Activated CD4-positive, alpha-beta memory T cell treated with anti-CD3 and anti-CD28 coated beads, Interleukin-2, amount 10 ng/mL, durations not matched to agents 7 days and 5 days (primary cell): Measurements from ENCODE around the gene BDKRB1. TPM values are rescaled to one million over a fixed set of nuclear protein-coding genes. Genes with fewer than 3 reads are reported as not detected.

Source experiments
- CTCF ChIA-PET: fragments of 350-600 bp; sonication (Branson Sonifier 250); formaldehyde crosslinking; loops from one replicate; lab custom pipeline; 2021; ENCODE audit warnings: antibody characterized with exemption, inconsistent platforms; lab: Charles Lee
- POLR2A ChIA-PET: fragments of 350-600 bp; sonication (Branson Sonifier 250); formaldehyde crosslinking; loops from one replicate; lab custom pipeline; 2021; ENCODE audit warnings: antibody characterized with exemption; lab: Charles Lee
- DNase-seq: peaks from one replicate; pipeline ENCODE4 v3.0.0-alpha.2; 2020
- H3K27ac Mint-ChIP-seq: one replicate; pipeline ENCODE4 v1.8.0; 2021; ENCODE audit warnings: mild to moderate bottlenecking, mixed read lengths
- H3K27me3 Mint-ChIP-seq: one replicate; pipeline ENCODE4 v1.8.0; 2021; ENCODE audit warnings: mixed read lengths
- H3K36me3 Mint-ChIP-seq: one replicate; pipeline ENCODE4 v1.8.0; 2021; ENCODE audit warnings: low read depth, mixed read lengths
- H3K4me1 Mint-ChIP-seq: one replicate; pipeline ENCODE4 v1.8.0; 2021; ENCODE audit warnings: mixed read lengths
- H3K4me3 Mint-ChIP-seq: one replicate; pipeline ENCODE4 v1.8.0; 2021; ENCODE audit warnings: mild to moderate bottlenecking, mixed read lengths
- H3K9me3 Mint-ChIP-seq: one replicate; pipeline ENCODE4 v1.8.0; 2021; ENCODE audit warnings: mixed read lengths
- total RNA-seq, 2 experiments: library from RNA; stranded (reverse); gene quantifications; one replicate each; pipeline ENCODE4 v1.2.3, GENCODE V29; 2021

The BDKRB1 gene
- total RNA-seq, 2 experiments from 2014 or later: not detected

- no peaks in the 10 kb centered on the region for H3K9me3 Mint-ChIP-seq
- H3K4me3 Mint-ChIP-seq: no peak overlapping the region
- CTCF ChIA-PET: no interaction called here
- no peaks in the 10 kb centered on the region for H3K4me1 Mint-ChIP-seq
- no peaks in the 10 kb centered on the region for H3K27me3 Mint-ChIP-seq
- POLR2A ChIA-PET: no interaction called here
- H3K27ac Mint-ChIP-seq: no peak overlapping the region
- no peaks in the 10 kb centered on the region for H3K36me3 Mint-ChIP-seq
- no peak for DNase-seq
Measured at GRCh38 chr14:96284008-96284407, 28.0 kb downstream of the BDKRB1 start.

GRCh38 chr14:96284430-96284829 is 28.4 kb downstream of the BDKRB1 start:
- Mint-ChIP-seq H3K27me3 (no peaks in the 10 kb centered on the region), H3K36me3 (no peaks in the 10 kb centered on the region), H3K27ac (no peak overlapping the region), H3K4me3 (no peak overlapping the region), H3K9me3 (no peaks in the 10 kb centered on the region), H3K4me1 (no peaks in the 10 kb centered on the region)
- DNase-seq: no peak
- ChIA-PET POLR2A (no interaction called here), CTCF (interaction anchor here (1.0 kb wide), 1 partner anchor 11 kb away, joined by 3 read pairs; no protein-coding TSS in a partner anchor)

- DNase-seq: no peak
- no peaks in the 10 kb centered on the region for H3K4me1 Mint-ChIP-seq
- POLR2A ChIA-PET: no interaction called here
- CTCF ChIA-PET: interaction anchor here (1.0 to 2.1 kb wide), 3 partner anchors 10 to 12 kb away, joined by 3 to 9 read pairs (median 4); no protein-coding TSS in a partner anchor
- no peaks in the 10 kb centered on the region for H3K27me3 Mint-ChIP-seq
- H3K9me3 Mint-ChIP-seq: no peaks in the 10 kb centered on the region
- no peaks in the 10 kb centered on the region for H3K36me3 Mint-ChIP-seq
- H3K4me3 Mint-ChIP-seq: no peak overlapping the region
- no peak overlapping the region for H3K27ac Mint-ChIP-seq
Measured at GRCh38 chr14:96285667-96286066, 29.7 kb downstream of the BDKRB1 start.

GRCh38 chr14:96286251-96286650 is 30.2 kb downstream of the BDKRB1 start:
- no peaks in the 10 kb centered on the region for H3K4me1 Mint-ChIP-seq
- DNase-seq: no peak
- H3K9me3 Mint-ChIP-seq: no peaks in the 10 kb centered on the region
- CTCF ChIA-PET: interaction anchor here (1.0 to 2.1 kb wide), 2 partner anchors 10 to 11 kb away, joined by 4 to 9 read pairs; no protein-coding TSS in a partner anchor
- no peaks in the 10 kb centered on the region for H3K27me3 Mint-ChIP-seq
- no peak overlapping the region for H3K27ac Mint-ChIP-seq
- no peaks in the 10 kb centered on the region for H3K36me3 Mint-ChIP-seq
- POLR2A ChIA-PET: no interaction called here
- H3K4me3 Mint-ChIP-seq: no peak overlapping the region

- DNase-seq: no peak
- Mint-ChIP-seq H3K36me3 (no peaks in the 10 kb centered on the region), H3K9me3 (no peaks in the 10 kb centered on the region), H3K4me1 (no peaks in the 10 kb centered on the region), H3K4me3 (no peak overlapping the region), H3K27ac (no peak overlapping the region), H3K27me3 (no peaks in the 10 kb centered on the region)
- ChIA-PET POLR2A (no interaction called here), CTCF (interaction anchor here (1.0 to 1.1 kb wide), 3 partner anchors 9 to 13 kb away, joined by 3 read pairs; no protein-coding TSS in a partner anchor)
Measured at GRCh38 chr14:96287856-96288255, 31.8 kb downstream of the BDKRB1 start.

GRCh38 chr14:96294246-96294645 is 38.2 kb downstream of the BDKRB1 start:
- H3K27ac Mint-ChIP-seq: no peak overlapping the region
- no peaks in the 10 kb centered on the region for H3K36me3 Mint-ChIP-seq
- no peaks in the 10 kb centered on the region for H3K27me3 Mint-ChIP-seq
- POLR2A ChIA-PET: no interaction called here
- no peak for DNase-seq
- CTCF ChIA-PET: no interaction called here
- no peaks in the 10 kb centered on the region for H3K4me1 Mint-ChIP-seq
- H3K4me3 Mint-ChIP-seq: no peak overlapping the region
- no peaks in the 10 kb centered on the region for H3K9me3 Mint-ChIP-seq

- POLR2A ChIA-PET: no interaction called here
- Mint-ChIP-seq H3K36me3 (peaks cover 3% of the 10 kb centered on the region), H3K27ac (no peak overlapping the region), H3K4me3 (no peak overlapping the region), H3K4me1 (no peaks in the 10 kb centered on the region), H3K27me3 (no peaks in the 10 kb centered on the region), H3K9me3 (no peaks in the 10 kb centered on the region)
- no peak for DNase-seq
- CTCF ChIA-PET: interaction anchor here (1.2 to 2.3 kb wide), 7 partner anchors 10 to 127 kb away, joined by 3 to 11 read pairs (median 3); no protein-coding TSS in a partner anchor
Measured at GRCh38 chr14:96297000-96297399, 41.0 kb downstream of the BDKRB1 start.

GRCh38 chr14:96297997-96298515 is 42.0 kb downstream of the BDKRB1 start:
- H3K27ac Mint-ChIP-seq: no peak overlapping the region
- no peak overlapping the region for H3K4me3 Mint-ChIP-seq
- H3K9me3 Mint-ChIP-seq: no peaks in the 10 kb centered on the region
- H3K27me3 Mint-ChIP-seq: no peaks in the 10 kb centered on the region
- DNase-seq: no peak
- CTCF ChIA-PET: interaction anchor here (1.2 to 2.3 kb wide), 6 partner anchors 10 to 126 kb away, joined by 3 to 11 read pairs (median 4); no protein-coding TSS in a partner anchor
- POLR2A ChIA-PET: no interaction called here
- peaks cover 3% of the 10 kb centered on the region for H3K36me3 Mint-ChIP-seq
- H3K4me1 Mint-ChIP-seq: no peaks in the 10 kb centered on the region

- no peaks in the 10 kb centered on the region for H3K4me1 Mint-ChIP-seq
- DNase-seq: no peak
- H3K27ac Mint-ChIP-seq: no peak overlapping the region
- no peak overlapping the region for H3K4me3 Mint-ChIP-seq
- ChIA-PET CTCF (interaction anchor here (1.2 kb wide), 1 partner anchor 12 kb away, joined by 3 read pairs; no protein-coding TSS in a partner anchor), POLR2A (no interaction called here)
- H3K36me3 Mint-ChIP-seq: peaks cover 5% of the 10 kb centered on the region
- no peaks in the 10 kb centered on the region for H3K9me3 Mint-ChIP-seq
- H3K27me3 Mint-ChIP-seq: no peaks in the 10 kb centered on the region
Measured at GRCh38 chr14:96299441-96299840, 43.4 kb downstream of the BDKRB1 start.

GRCh38 chr14:96303981-96304380 is 48.0 kb downstream of the BDKRB1 start:
- H3K27ac Mint-ChIP-seq: no peak overlapping the region
- no peak for DNase-seq
- H3K4me1 Mint-ChIP-seq: no peaks in the 10 kb centered on the region
- H3K36me3 Mint-ChIP-seq: peaks cover 16% of the 10 kb centered on the region
- ChIA-PET CTCF (no interaction called here), POLR2A (no interaction called here)
- no peaks in the 10 kb centered on the region for H3K27me3 Mint-ChIP-seq
- H3K4me3 Mint-ChIP-seq: no peak overlapping the region
- H3K9me3 Mint-ChIP-seq: no peaks in the 10 kb centered on the region

- Mint-ChIP-seq H3K4me1 (no peaks in the 10 kb centered on the region), H3K4me3 (no peak overlapping the region), H3K27ac (no peak overlapping the region), H3K27me3 (no peaks in the 10 kb centered on the region), H3K36me3 (peaks cover 21% of the 10 kb centered on the region), H3K9me3 (no peaks in the 10 kb centered on the region)
- POLR2A ChIA-PET: no interaction called here
- CTCF ChIA-PET: interaction anchor here (0.6 kb wide), 1 partner anchor 521 kb away, joined by 3 read pairs; no protein-coding TSS in a partner anchor
- no peak for DNase-seq
Measured at GRCh38 chr14:96304956-96305355, 48.9 kb downstream of the BDKRB1 start.

GRCh38 chr14:96307434-96307833 is 51.4 kb downstream of the BDKRB1 start:
- Mint-ChIP-seq H3K9me3 (no peaks in the 10 kb centered on the region), H3K36me3 (peaks cover 21% of the 10 kb centered on the region), H3K4me1 (no peaks in the 10 kb centered on the region), H3K27ac (no peak overlapping the region), H3K27me3 (no peaks in the 10 kb centered on the region), H3K4me3 (no peak overlapping the region)
- CTCF ChIA-PET: interaction anchor here (0.9 to 1.4 kb wide), 3 partner anchors 10 to 16 kb away, joined by 3 read pairs; no protein-coding TSS in a partner anchor
- POLR2A ChIA-PET: no interaction called here
- DNase-seq: no peak

- Mint-ChIP-seq H3K36me3 (peaks cover 30% of the 10 kb centered on the region), H3K27me3 (no peaks in the 10 kb centered on the region), H3K4me1 (no peaks in the 10 kb centered on the region), H3K9me3 (no peaks in the 10 kb centered on the region), H3K4me3 (no peak overlapping the region), H3K27ac (no peak overlapping the region)
- POLR2A ChIA-PET: no interaction called here
- CTCF ChIA-PET: interaction anchor here (1.2 kb wide), 1 partner anchor 115 kb away, joined by 3 read pairs; no protein-coding TSS in a partner anchor
- no peak for DNase-seq
Measured at GRCh38 chr14:96309133-96309895, 53.3 kb downstream of the BDKRB1 start.
